SK-N-SH treated with all-trans-retinoic acid at 6 μM for 48 hours (cell line): ENCODE measurements around the gene CCDC182.

ENCODE experiments used
- ATAC-seq: fragments of 200-7000 bp; cut with Tn5 transposase; 3 replicates; pipeline ENCODE4 v1.9.1; 2020; ENCODE audit warnings: mild to moderate bottlenecking, moderate library complexity
- ARNTL ChIP-seq: fragments of 450-650 bp; formaldehyde crosslinking; IDR thresholded peaks from 2 replicates; pipeline ENCODE4 v1.5.0; 2020; ENCODE audit warnings: low read depth, mild to moderate bottlenecking, moderate library complexity, borderline replicate concordance
- BACH2 ChIP-seq: fragments of 250-450 bp; sonication (Bioruptor Pico); IDR thresholded peaks from 2 replicates; pipeline ENCODE4 v1.9.0; 2021; ENCODE audit warnings: mild to moderate bottlenecking, borderline replicate concordance
- CREB5 ChIP-seq: fragments of 250-450 bp; sonication (Bioruptor Pico); IDR thresholded peaks from 2 replicates; pipeline ENCODE4 v1.5.1; 2020; ENCODE audit warnings: low read depth, mild to moderate bottlenecking, moderate library complexity
- CSDC2 ChIP-seq: fragments of 250-450 bp; sonication (Bioruptor Pico); IDR thresholded peaks from 2 replicates; pipeline ENCODE4 v1.5.0; 2020; ENCODE audit warnings: mild to moderate bottlenecking, moderate library complexity
- GLIS3 ChIP-seq: fragments of 250-450 bp; sonication (Bioruptor Pico); IDR thresholded peaks from 2 replicates; pipeline ENCODE4 v1.5.0; 2020; ENCODE audit warnings: mild to moderate bottlenecking, moderate library complexity
- ISL1 ChIP-seq: fragments of 250-450 bp; sonication (Bioruptor Pico); IDR thresholded peaks from 2 replicates; pipeline ENCODE4 v2.1.2; 2022; ENCODE audit warnings: mild to moderate bottlenecking, moderate library complexity
- OSR1 ChIP-seq: fragments of 250-450 bp; sonication (Bioruptor Pico); IDR thresholded peaks from 2 replicates; pipeline ENCODE4 v1.8.0; 2022; ENCODE audit warnings: moderate library complexity, mild to moderate bottlenecking, inconsistent platforms
- PATZ1 ChIP-seq: fragments of 250-450 bp; sonication (Bioruptor Pico); IDR thresholded peaks from 2 replicates; pipeline ENCODE4 v1.8.0; 2020; ENCODE audit warnings: mild to moderate bottlenecking, moderate library complexity, borderline replicate concordance
- RARB ChIP-seq: fragments of 250-450 bp; sonication (Bioruptor Pico); IDR thresholded peaks from 2 replicates; pipeline ENCODE4 v1.8.0; 2021; ENCODE audit warnings: mild to moderate bottlenecking, moderate library complexity
- SNAI2 ChIP-seq: fragments of 250-450 bp; sonication (Bioruptor Pico); IDR thresholded peaks from 2 replicates; pipeline ENCODE4 v1.5.0; 2020; ENCODE audit warnings: mild to moderate bottlenecking, moderate library complexity
- TCF4 ChIP-seq: fragments of 250-450 bp; sonication (Bioruptor Pico); IDR thresholded peaks from 2 replicates; pipeline ENCODE4 v1.8.0; 2021; ENCODE audit warnings: mild to moderate bottlenecking, moderate library complexity, borderline replicate concordance
- TSHZ2 ChIP-seq: fragments of 250-450 bp; sonication (Bioruptor Pico); IDR thresholded peaks from 2 replicates; pipeline ENCODE4 v1.5.0; 2020; ENCODE audit warnings: mild to moderate bottlenecking, moderate library complexity
- ZC3H10 ChIP-seq: fragments of 250-450 bp; sonication (Bioruptor Pico); IDR thresholded peaks from 2 replicates; pipeline ENCODE4 v1.5.1; 2021; ENCODE audit warnings: mild to moderate bottlenecking, moderate library complexity
- ZFP30 ChIP-seq: fragments of 450-650 bp; formaldehyde crosslinking; IDR thresholded peaks from 2 replicates; pipeline ENCODE4 v1.5.0; 2022; ENCODE audit warnings: mild to moderate bottlenecking, moderate library complexity
- ZNF565 ChIP-seq: fragments of 450-650 bp; formaldehyde crosslinking; conservative IDR thresholded peaks from 2 replicates; pipeline ENCODE4 v1.5.0; 2020; ENCODE audit warnings: low read depth, mild to moderate bottlenecking, moderate library complexity
- ZNF70 ChIP-seq: fragments of 450-650 bp; formaldehyde crosslinking; IDR thresholded peaks from 2 replicates; pipeline ENCODE4 v1.5.0; 2020; ENCODE audit warnings: mild to moderate bottlenecking, moderate library complexity
- ZNF8 ChIP-seq: fragments of 450-650 bp; formaldehyde crosslinking; IDR thresholded peaks from 2 replicates; pipeline ENCODE4 v1.5.0; 2020; ENCODE audit warnings: mild to moderate bottlenecking, moderate library complexity
- TF ChIP-seq, protein P1 (sequence below): fragments of 250-450 bp; sonication (Bioruptor Pico); IDR thresholded peaks from 2 replicates; pipeline ENCODE4 v1.5.1; 2021; ENCODE audit warnings: mild to moderate bottlenecking, moderate library complexity
- TF ChIP-seq, protein P2 (sequence below): fragments of 250-450 bp; sonication (Bioruptor Pico); IDR thresholded peaks from 2 replicates; pipeline ENCODE4 v1.8.0; 2021; ENCODE audit warnings: low read depth, mild to moderate bottlenecking, moderate library complexity, borderline replicate concordance

Gene CCDC182

GRCh38 chr17:57739402-57740234 is 5.5 kb downstream of the CCDC182 start:
- TF ChIP-seq ISL1 (CRISPR knock-in tag) (peak; percentile 75), TCF4 (CRISPR knock-in tag) (peak; percentile 78; the same call in 1 of the 2 replicates), TSHZ2 (CRISPR knock-in tag) (peak; percentile 42), CSDC2 (CRISPR knock-in tag) (no peak), ARNTL (CRISPR knock-in tag) (no peak), ZC3H10 (no peak)
- peak; percentile 60; the same call in 2 of the 3 replicates for ATAC-seq

GRCh38 chr17:57737450-57737849 is 7.6 kb downstream of the CCDC182 start:
- TF ChIP-seq ZNF8 (no peak), ZC3H10 (no peak), PATZ1 (no peak), ARNTL (CRISPR knock-in tag) (no peak), ZNF70 (CRISPR knock-in tag) (no peak), CREB5 (no peak), GLIS3 (CRISPR knock-in tag) (no peak), TSHZ2 (CRISPR knock-in tag) (no peak), TCF4 (CRISPR knock-in tag) (no peak), RARB (CRISPR knock-in tag) (no peak), BACH2 (CRISPR knock-in tag) (no peak), SNAI2 (no peak), CSDC2 (CRISPR knock-in tag) (no peak), OSR1 (CRISPR knock-in tag) (no peak)
- TF ChIP-seq, protein P1, sequence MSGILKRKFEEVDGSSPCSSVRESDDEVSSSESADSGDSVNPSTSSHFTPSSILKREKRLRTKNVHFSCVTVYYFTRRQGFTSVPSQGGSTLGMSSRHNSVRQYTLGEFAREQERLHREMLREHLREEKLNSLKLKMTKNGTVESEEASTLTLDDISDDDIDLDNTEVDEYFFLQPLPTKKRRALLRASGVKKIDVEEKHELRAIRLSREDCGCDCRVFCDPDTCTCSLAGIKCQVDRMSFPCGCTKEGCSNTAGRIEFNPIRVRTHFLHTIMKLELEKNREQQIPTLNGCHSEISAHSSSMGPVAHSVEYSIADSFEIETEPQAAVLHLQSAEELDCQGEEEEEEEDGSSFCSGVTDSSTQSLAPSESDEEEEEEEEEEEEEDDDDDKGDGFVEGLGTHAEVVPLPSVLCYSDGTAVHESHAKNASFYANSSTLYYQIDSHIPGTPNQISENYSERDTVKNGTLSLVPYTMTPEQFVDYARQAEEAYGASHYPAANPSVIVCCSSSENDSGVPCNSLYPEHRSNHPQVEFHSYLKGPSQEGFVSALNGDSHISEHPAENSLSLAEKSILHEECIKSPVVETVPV (CRISPR knock-in tag) = no peak
- no peak for ATAC-seq

- peak; percentile 66 for ATAC-seq
- TF ChIP-seq, protein P2, sequence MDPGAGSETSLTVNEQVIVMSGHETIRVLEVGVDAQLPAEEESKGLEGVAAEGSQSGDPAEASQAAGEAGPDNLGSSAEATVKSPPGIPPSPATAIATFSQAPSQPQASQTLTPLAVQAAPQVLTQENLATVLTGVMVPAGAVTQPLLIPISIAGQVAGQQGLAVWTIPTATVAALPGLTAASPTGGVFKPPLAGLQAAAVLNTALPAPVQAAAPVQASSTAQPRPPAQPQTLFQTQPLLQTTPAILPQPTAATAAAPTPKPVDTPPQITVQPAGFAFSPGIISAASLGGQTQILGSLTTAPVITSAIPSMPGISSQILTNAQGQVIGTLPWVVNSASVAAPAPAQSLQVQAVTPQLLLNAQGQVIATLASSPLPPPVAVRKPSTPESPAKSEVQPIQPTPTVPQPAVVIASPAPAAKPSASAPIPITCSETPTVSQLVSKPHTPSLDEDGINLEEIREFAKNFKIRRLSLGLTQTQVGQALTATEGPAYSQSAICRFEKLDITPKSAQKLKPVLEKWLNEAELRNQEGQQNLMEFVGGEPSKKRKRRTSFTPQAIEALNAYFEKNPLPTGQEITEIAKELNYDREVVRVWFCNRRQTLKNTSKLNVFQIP (CRISPR knock-in tag) = no peak
- TF ChIP-seq TCF4 (CRISPR knock-in tag) (no peak), OSR1 (CRISPR knock-in tag) (no peak), TSHZ2 (CRISPR knock-in tag) (no peak), ZNF70 (CRISPR knock-in tag) (no peak), ZNF8 (no peak), ZNF565 (CRISPR knock-in tag) (no peak), GLIS3 (CRISPR knock-in tag) (no peak), ZFP30 (CRISPR knock-in tag) (no peak), CREB5 (no peak)
Measured at GRCh38 chr17:57735707-57736106, 9.4 kb downstream of the CCDC182 start.
